ENCODE results near the gene AFF3.
A peak's percentile ranks its signal among the peaks of the same experiment; 100 is the strongest.

The AFF3 gene

DNA sequence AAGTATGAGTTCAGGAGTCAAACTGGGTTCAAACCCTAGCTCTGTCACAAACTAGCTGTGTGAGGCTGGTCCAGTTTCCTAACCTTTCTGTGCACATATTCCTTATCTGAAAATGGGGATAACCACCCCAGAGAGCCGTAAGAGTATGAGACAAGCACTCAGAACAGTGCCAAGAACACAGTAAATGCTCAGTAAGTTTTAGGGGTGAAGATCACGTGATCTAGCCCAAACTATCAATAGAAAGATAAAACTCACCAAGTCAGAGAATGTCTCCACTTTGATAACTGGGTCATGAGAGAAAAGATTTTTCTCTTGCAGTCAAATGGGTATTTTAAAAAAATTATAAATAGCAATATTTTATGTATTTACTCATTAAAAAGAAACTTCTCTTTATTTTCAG, 433.2 kb downstream of the AFF3 start:
- DNase-seq: no peak
- no peak overlapping the region for H3K4me3 ChIP-seq (ENCODE audit: low read depth, low read length)
- H3K36me3 ChIP-seq: no peaks in the 10 kb centered on the region
- H3K9me3 ChIP-seq: no peaks in the 10 kb centered on the region
- TF ChIP-seq, protein P1, sequence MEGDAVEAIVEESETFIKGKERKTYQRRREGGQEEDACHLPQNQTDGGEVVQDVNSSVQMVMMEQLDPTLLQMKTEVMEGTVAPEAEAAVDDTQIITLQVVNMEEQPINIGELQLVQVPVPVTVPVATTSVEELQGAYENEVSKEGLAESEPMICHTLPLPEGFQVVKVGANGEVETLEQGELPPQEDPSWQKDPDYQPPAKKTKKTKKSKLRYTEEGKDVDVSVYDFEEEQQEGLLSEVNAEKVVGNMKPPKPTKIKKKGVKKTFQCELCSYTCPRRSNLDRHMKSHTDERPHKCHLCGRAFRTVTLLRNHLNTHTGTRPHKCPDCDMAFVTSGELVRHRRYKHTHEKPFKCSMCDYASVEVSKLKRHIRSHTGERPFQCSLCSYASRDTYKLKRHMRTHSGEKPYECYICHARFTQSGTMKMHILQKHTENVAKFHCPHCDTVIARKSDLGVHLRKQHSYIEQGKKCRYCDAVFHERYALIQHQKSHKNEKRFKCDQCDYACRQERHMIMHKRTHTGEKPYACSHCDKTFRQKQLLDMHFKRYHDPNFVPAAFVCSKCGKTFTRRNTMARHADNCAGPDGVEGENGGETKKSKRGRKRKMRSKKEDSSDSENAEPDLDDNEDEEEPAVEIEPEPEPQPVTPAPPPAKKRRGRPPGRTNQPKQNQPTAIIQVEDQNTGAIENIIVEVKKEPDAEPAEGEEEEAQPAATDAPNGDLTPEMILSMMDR (IDR thresholded peaks at IDR 0.05; ENCODE audit: low read depth, low read length): no peak
- H3K27me3 ChIP-seq: no peaks in the 10 kb centered on the region
- H3K4me1 ChIP-seq: no peaks in the 10 kb centered on the region

DNA sequence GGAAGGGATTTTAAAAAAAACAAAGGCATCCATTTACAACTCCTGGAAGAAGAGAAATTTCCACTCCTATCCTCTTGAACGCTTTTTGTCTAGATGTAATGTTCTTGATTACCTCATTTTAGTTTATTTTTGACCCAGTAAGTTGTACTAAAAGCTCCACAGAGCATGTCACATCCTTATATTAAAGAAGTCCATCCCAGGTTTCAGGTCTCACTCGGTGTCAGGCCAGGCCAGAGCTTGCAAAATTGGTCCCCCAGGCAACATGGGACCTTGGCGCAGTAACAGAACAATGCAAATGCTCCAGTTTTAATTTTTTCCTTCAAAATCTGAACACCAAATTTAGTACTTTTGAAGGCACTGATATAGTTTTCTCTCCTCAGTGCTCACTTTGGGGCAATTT, 434.2 kb downstream of the AFF3 start:
- DNase-seq: peak; percentile 24
- no peak overlapping the region for H3K4me3 ChIP-seq (ENCODE audit: low read depth, low read length)

DNA sequence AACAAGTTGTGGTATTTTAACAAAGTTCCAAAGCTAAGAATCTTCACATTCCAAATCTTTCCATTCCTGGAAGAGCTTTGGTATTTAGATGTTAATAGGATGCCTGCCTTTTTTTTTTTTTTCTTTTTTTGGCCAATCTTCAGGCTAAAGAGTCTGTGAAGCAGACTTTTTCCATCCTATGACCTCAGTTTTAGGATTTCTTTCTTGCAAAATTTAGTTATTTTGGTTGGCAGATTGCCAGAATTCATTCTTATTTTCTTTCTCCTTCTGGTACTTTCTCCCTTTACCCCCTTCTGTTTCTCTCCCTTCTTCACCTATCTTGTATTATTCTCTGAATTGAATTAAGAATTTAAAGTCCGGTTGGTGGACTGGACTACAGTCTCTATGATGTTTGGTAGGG, 434.8 kb downstream of the AFF3 start:
- no peaks in the 10 kb centered on the region for H3K4me1 ChIP-seq
- no peaks in the 10 kb centered on the region for H3K9me3 ChIP-seq
- DNase-seq: no peak
- TF ChIP-seq, protein P1 (IDR thresholded peaks at IDR 0.05; ENCODE audit: low read depth, low read length): no peak
- no peaks in the 10 kb centered on the region for H3K27me3 ChIP-seq
- H3K36me3 ChIP-seq: no peaks in the 10 kb centered on the region
- H3K4me3 ChIP-seq (ENCODE audit: low read depth, low read length): no peak overlapping the region

More for the DNA sequence above, 434.2 kb downstream of the AFF3 start:
- TF ChIP-seq, protein P1 (IDR thresholded peaks at IDR 0.05; ENCODE audit: low read depth, low read length): no peak
- no peaks in the 10 kb centered on the region for H3K36me3 ChIP-seq
- H3K27me3 ChIP-seq: no peaks in the 10 kb centered on the region
- H3K4me1 ChIP-seq: no peaks in the 10 kb centered on the region
- no peaks in the 10 kb centered on the region for H3K9me3 ChIP-seq

DNA sequence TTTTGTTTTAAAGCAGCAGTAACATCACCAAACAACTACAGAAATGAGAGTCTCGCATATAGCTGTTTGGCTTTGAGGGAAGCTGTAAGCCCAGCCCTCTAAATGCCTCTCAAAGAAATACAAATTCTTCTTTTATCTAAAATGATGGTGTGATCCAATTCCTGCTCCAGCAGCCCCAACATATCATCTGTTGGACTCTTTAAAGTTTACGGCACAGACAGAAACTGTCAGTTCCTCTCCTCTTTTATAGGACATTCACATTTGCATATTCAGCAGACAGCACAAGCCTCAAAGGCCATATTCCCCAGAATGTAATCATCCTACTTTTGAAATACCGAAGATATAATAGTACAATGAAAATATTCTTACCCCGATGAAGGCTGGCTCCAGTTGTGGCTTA, 435.7 kb downstream of the AFF3 start:
- H3K4me1 ChIP-seq: no peaks in the 10 kb centered on the region
- H3K36me3 ChIP-seq: no peaks in the 10 kb centered on the region
- TF ChIP-seq, protein P1 (IDR thresholded peaks at IDR 0.05; ENCODE audit: low read depth, low read length): no peak
- H3K9me3 ChIP-seq: no peaks in the 10 kb centered on the region
- H3K27me3 ChIP-seq: no peaks in the 10 kb centered on the region
- no peak for DNase-seq
- H3K4me3 ChIP-seq (ENCODE audit: low read depth, low read length): no peak overlapping the region

DNA sequence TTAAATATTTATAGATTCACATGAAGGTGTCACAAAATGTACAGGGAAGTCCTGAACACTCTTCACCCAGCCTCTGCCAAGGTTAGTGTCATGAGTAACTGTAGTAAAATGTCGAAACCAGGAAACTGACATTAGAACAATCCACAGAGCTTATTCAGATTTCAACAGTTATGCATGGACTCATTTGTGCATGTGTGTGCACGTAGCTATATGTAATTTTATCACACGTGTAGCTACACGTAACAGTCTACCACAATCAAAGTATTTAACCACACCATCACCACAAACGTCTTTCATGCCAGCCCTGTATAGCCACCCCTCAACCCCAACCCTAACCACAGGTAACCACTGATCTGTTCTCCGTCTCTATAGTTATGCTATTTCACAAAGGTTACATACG, 440.9 kb downstream of the AFF3 start:
- H3K4me3 ChIP-seq (ENCODE audit: low read depth, low read length): no peak overlapping the region
- H3K36me3 ChIP-seq: no peaks in the 10 kb centered on the region
- no peak for DNase-seq
- TF ChIP-seq, protein P1 (IDR thresholded peaks at IDR 0.05; ENCODE audit: low read depth, low read length): no peak
- no peaks in the 10 kb centered on the region for H3K27me3 ChIP-seq
- no peaks in the 10 kb centered on the region for H3K9me3 ChIP-seq
- no peaks in the 10 kb centered on the region for H3K4me1 ChIP-seq

DNA sequence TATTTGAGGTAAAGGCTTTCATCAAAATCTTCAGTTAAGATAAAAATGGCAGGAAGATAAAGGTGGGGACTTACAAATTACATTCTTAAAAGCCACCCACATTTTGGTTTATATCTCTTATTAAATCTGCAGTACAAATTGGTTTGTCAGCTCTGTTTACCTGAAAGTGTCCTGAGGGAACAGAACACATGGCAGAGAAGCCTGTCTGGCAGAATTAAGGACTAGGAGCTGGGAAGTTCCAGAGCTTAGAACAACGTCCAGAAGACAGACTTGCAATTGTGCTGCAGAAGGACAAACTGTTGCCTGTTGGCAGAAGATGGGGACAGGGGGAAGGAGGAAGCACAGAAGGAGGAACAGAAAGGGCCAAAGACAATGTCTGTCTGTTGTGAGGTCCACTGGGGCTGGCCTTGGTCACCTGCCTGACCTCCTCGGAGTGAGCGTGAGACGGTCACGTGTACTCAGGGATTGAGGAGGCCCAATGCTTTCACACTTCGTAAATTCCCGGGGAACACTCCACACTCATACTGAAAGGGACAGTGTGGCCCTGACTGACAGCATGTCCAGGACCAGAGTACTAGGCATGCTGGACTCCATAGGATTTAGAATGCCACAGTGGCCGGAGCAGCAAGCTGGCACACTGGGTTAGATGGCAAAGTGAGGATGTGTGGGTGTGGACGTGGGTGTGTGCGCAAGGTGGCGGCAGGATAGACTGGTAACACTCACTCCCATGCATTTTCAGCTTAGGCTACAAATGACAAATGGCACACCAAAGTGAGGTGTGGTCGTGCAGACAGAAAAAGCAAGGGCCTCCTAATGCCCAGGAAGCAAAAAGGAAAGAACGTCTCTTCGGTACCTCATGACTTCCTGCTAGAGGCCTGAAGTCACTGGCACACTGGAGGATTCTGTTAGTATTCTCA, 441.6 kb downstream of the AFF3 start:
- Histone ChIP-seq H3K4me3 (ENCODE audit: low read depth, low read length) (no peak overlapping the region), H3K9me3 (no peaks in the 10 kb centered on the region), H3K27me3 (no peaks in the 10 kb centered on the region), H3K4me1 (no peaks in the 10 kb centered on the region), H3K36me3 (no peaks in the 10 kb centered on the region)
- no peak for DNase-seq
- TF ChIP-seq, protein P1 (IDR thresholded peaks at IDR 0.05; ENCODE audit: low read depth, low read length): no peak
